ENCODE measurements around the gene PCDHGB3.

The PCDHGB3 gene

GRCh38 chr5:141420855-141421488 lies 50.9 kb downstream of the PCDHGB3 start, which contains the start of gene PCDHGA11:
PCDHGA11 (plus strand) TSS chr5:141421051; CDS start chr5:141421228, 177 bp downstream.
- TF ChIP-seq POLR2AphosphoS5 (IDR thresholded peaks at IDR 0.05; ENCODE audit: low read depth, low read length) (no peak), SIN3A (IDR thresholded peaks at IDR 0.05; ENCODE audit: borderline replicate concordance, insufficient read depth, low read length) (no peak), FOXP2 (optimal IDR thresholded peaks at IDR 0.05; ENCODE audit: borderline replicate concordance, extremely low read depth, extremely low read length, insufficient read depth) (no peak), REST (IDR thresholded peaks at IDR 0.05; ENCODE audit: insufficient read depth in 1 of 2, low read depth in 2 of 2, low read length in 2 of 2) (no peak), TAF1 (IDR thresholded peaks at IDR 0.05; ENCODE audit: borderline replicate concordance, insufficient read depth, low read length) (no peak)

GRCh38 chr5:141421489-141421855 lies 51.4 kb downstream of the PCDHGB3 start:
- no peak for TF ChIP-seq REST (IDR thresholded peaks at IDR 0.05; ENCODE audit: insufficient read depth in 1 of 2, low read depth in 2 of 2, low read length in 2 of 2)
- TF ChIP-seq TAF1 (IDR thresholded peaks at IDR 0.05; ENCODE audit: borderline replicate concordance, insufficient read depth, low read length): no peak
- TF ChIP-seq FOXP2 (optimal IDR thresholded peaks at IDR 0.05; ENCODE audit: borderline replicate concordance, extremely low read depth, extremely low read length, insufficient read depth): no peak
- no peak for TF ChIP-seq SIN3A (IDR thresholded peaks at IDR 0.05; ENCODE audit: borderline replicate concordance, insufficient read depth, low read length)
- no peak for TF ChIP-seq POLR2AphosphoS5 (IDR thresholded peaks at IDR 0.05; ENCODE audit: low read depth, low read length)

Measured in PFSK-1 (cell line).